Omental fat pad (tissue), 4 donors: ENCODE results near the gene H6PD. TPM values are rescaled to one million over a fixed set of nuclear protein-coding genes. Genes with fewer than 3 reads are reported as not detected.

Experiments
- ATAC-seq: fragments of 150-250 bp; one replicate; pipeline ENCODE4 v1.9.1; 2016; ENCODE audit warnings: mild to moderate bottlenecking, moderate library complexity; ENCODE audit not compliant: low FRiP score
- DNase-seq: peaks from one replicate; pipeline ENCODE4 v3.0.0-alpha.2; 2019; ENCODE audit warnings: low spot score
- total RNA-seq, 4 donors: library from RNA; depleted of rRNA; stranded (reverse); fragments of >200 nt; gene quantifications; one replicate each; pipeline ENCODE4 v1.1.0, GENCODE V29; 2016
- TF ChIP-seq, protein P1 (sequence below), 3 donors: fragments of 450-650 bp; IDR thresholded peaks; one replicate each; pipeline ENCODE4 v1.5.1; 2016 to 2017; ENCODE audit warnings: antibody characterized with exemption in 3 of 3, mild to moderate bottlenecking in 3 of 3, moderate library complexity in 2 of 3

H6PD gene
- total RNA-seq, 4 donors from 2014 or later: 75.5 to 142 (median 82.7) TPM

DNA sequence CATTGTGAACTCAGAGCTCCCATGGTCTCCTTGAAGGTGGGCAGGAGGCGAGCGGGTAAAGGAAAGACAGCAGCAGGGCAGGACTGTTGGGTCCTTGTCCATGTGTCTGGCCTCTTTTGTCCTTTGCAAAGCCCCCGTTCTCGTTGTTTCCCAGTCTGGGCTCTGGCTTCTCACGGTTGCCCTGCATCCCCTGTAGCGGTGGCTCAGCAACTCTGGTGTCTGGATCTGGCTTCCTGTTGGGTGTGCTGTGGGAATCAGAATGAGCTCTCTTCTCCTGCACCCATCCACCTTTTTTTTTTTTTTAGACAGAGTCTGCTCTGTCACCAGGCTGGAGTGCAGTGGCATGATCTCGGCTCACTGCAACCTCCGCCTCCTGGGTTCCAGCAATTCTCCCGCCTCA is 11.1 kb downstream of the H6PD start:
- ATAC-seq (no peak), DNase-seq (no peak)
- TF ChIP-seq, protein P1, sequence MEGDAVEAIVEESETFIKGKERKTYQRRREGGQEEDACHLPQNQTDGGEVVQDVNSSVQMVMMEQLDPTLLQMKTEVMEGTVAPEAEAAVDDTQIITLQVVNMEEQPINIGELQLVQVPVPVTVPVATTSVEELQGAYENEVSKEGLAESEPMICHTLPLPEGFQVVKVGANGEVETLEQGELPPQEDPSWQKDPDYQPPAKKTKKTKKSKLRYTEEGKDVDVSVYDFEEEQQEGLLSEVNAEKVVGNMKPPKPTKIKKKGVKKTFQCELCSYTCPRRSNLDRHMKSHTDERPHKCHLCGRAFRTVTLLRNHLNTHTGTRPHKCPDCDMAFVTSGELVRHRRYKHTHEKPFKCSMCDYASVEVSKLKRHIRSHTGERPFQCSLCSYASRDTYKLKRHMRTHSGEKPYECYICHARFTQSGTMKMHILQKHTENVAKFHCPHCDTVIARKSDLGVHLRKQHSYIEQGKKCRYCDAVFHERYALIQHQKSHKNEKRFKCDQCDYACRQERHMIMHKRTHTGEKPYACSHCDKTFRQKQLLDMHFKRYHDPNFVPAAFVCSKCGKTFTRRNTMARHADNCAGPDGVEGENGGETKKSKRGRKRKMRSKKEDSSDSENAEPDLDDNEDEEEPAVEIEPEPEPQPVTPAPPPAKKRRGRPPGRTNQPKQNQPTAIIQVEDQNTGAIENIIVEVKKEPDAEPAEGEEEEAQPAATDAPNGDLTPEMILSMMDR (IDR thresholded peaks at IDR 0.05): no peak

DNA sequence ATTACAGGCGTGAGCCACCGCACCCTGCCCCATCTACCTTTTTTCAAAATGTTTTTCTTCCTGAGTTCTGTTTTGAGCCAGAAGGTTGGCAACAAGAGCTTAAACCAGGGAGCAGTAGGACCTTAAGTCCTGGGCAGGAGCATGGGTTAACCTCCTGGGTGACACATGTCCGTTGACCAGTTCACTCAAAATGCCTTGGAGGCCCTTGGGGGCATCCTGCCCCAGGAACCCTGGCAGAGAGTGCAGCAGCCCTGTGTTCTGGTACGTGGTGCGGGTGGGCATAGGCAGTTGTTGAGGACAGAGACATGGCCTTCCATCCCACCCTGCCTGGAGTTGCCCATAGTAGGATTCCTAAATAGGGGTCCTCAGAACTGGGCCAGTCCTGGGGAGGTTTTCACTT is 11.6 kb downstream of the H6PD start:
- TF ChIP-seq, protein P1 (IDR thresholded peaks at IDR 0.05): no peak
- ATAC-seq (no peak), DNase-seq (no peak)

- TF ChIP-seq, protein P1 (IDR thresholded peaks at IDR 0.05): no peak
- ATAC-seq (no peak), DNase-seq (no peak)
These were observed 12.5 kb downstream of the H6PD start for GRCh38 chr1:9246841-9247785.

DNA sequence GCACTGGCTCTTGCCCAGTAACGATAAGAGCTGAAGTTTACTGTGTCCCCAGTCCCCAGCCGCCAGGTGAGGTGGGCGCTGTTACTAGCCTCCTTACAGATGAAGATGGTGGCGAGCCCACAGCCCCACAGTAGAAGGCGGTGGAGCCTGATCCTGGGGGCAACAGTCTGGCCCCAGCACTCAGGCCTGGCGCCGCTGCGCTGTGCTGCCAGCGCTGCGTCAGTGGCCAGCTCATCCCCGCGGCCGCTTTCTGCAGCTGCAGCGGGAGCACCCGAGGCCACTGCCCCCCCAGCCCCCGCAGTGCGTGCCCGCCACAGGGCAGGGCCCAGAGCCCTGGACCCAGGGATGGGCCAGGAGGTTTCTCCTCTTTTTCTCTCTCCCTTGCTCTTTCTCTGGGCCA is 13.3 kb downstream of the H6PD start:
- DNase-seq (no peak), ATAC-seq (no peak)
- TF ChIP-seq, protein P1 (IDR thresholded peaks at IDR 0.05): no peak

DNA sequence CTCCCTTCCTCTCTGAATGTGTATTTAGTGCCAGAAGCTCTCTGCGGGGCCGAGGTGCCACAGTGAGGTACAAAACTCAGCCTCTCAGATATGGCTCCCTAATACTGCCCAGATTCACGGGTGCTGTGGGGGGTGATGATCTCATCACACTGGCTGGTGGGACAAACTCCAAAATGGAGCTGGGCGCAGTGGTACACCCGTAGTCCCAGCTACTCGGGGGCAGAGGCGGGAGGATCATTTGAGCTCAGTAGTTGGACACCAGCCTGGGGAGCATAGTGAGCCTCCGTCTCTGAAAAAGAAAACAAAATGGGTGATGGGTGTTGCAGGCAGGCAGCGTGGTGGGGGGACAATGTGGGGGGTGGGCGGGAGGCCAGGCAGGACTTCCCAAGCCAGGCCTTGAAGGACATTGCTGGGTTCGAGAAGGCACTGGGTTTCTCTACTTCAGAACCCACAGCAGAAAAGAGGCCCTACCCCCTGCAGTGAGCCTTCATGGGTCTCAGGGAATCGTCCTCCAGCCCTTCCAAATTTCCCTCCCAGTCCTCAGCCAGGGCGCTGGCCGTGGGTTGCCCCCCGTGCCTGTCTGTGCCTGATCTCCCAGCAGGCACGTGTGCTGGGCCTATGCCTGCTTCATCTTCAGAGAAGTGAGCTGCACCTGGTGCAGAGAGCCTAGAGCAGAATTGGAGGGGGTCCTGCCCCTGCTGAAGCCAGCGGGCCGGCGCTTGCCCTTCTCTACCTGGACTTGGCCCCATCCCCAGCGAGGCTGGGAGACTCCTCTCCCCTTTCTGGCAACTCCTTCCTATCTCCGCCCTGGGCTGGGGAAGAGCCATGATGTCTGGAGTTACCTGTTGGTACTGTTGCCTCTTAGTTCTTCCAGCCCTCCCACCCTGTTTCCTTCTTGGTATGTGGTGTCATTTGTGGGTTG is 14.0 kb downstream of the H6PD start:
- no peak for DNase-seq
- ATAC-seq: no peak

DNA sequence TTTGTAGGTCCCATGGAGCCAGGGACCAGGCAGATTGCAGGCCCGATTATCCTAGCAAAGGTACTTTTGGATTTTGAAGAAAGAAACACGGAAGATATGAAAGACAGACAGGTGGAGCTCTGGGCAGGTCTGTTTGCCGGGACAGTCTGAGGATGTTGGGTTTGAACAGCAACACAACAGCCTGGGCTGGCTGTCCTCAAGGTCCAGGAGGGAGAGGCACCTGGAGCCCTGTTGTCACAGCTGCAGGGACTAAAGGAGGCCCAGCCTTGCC is 14.6 kb downstream of the H6PD start:
- TF ChIP-seq, protein P1 (IDR thresholded peaks at IDR 0.05): no peak

More for the DNA sequence above, 14.0 kb downstream of the H6PD start:
- TF ChIP-seq, protein P1 (IDR thresholded peaks at IDR 0.05): no peak

More for the DNA sequence above, 14.6 kb downstream of the H6PD start:
- DNase-seq (no peak), ATAC-seq (no peak)
